ENCODE results near the gene CCDC127. TPM values are rescaled to one million over a fixed set of nuclear protein-coding genes. Genes with fewer than 3 reads are reported as not detected.

The CCDC127 gene
- total RNA-seq, 1 donor from 2014 or later: 8.8 TPM

GRCh38 chr5:187042-187431 is 30.9 kb downstream of the CCDC127 start:
- Histone ChIP-seq H3K27ac (ENCODE audit: low read depth, low read length) (no peak overlapping the region), H3K27me3 (ENCODE audit: insufficient read depth, low read length) (peaks cover 3% of the 10 kb centered on the region), H3K9me3 (ENCODE audit: insufficient read depth, low read depth, low read length) (no peaks in the 10 kb centered on the region), H3K9ac (ENCODE audit: low read length) (no peak overlapping the region), H3K4me3 (ENCODE audit: insufficient read depth, low read depth, low read length) (no peak overlapping the region), H3K79me2 (ENCODE audit: insufficient read depth, low read length) (no peaks in the 10 kb centered on the region), H2AFZ (ENCODE audit: low read depth, low read length) (no peak overlapping the region), H4K20me1 (ENCODE audit: insufficient read depth, low read length) (peaks cover 3% of the 10 kb centered on the region), H3K4me1 (ENCODE audit: insufficient read depth, low read length) (peaks cover 11% of the 10 kb centered on the region), H3K4me2 (ENCODE audit: low read length) (no peak overlapping the region), H3K36me3 (ENCODE audit: insufficient read depth, low read length) (peaks cover 3% of the 10 kb centered on the region)
- FAIRE-seq (no peak), DNase-seq (ENCODE audit: low read depth) (no peak)
- Mint-ChIP-seq H3K36me3 (ENCODE audit: low read depth, unreplicated experiment) (peaks cover 5% of the 10 kb centered on the region), H3K4me1 (ENCODE audit: low read depth, unreplicated experiment) (peaks cover 2% of the 10 kb centered on the region), H3K27ac (ENCODE audit: unreplicated experiment) (no peak overlapping the region), H3K4me3 (ENCODE audit: unreplicated experiment) (no peak overlapping the region), H3K27me3 (ENCODE audit: low read depth, unreplicated experiment) (peaks cover 18% of the 10 kb centered on the region), H3K9me3 (ENCODE audit: unreplicated experiment) (no peaks in the 10 kb centered on the region)
- TF ChIP-seq, protein P1, sequence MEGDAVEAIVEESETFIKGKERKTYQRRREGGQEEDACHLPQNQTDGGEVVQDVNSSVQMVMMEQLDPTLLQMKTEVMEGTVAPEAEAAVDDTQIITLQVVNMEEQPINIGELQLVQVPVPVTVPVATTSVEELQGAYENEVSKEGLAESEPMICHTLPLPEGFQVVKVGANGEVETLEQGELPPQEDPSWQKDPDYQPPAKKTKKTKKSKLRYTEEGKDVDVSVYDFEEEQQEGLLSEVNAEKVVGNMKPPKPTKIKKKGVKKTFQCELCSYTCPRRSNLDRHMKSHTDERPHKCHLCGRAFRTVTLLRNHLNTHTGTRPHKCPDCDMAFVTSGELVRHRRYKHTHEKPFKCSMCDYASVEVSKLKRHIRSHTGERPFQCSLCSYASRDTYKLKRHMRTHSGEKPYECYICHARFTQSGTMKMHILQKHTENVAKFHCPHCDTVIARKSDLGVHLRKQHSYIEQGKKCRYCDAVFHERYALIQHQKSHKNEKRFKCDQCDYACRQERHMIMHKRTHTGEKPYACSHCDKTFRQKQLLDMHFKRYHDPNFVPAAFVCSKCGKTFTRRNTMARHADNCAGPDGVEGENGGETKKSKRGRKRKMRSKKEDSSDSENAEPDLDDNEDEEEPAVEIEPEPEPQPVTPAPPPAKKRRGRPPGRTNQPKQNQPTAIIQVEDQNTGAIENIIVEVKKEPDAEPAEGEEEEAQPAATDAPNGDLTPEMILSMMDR (IDR thresholded peaks at IDR 0.05; ENCODE audit: insufficient read depth, low read depth, low read length): no peak
- no peak for TF ChIP-seq EZH2 (IDR thresholded peaks at IDR 0.05; ENCODE audit: insufficient read depth, low read length)

- Mint-ChIP-seq H3K4me3 (ENCODE audit: unreplicated experiment) (no peak overlapping the region), H3K4me1 (ENCODE audit: low read depth, unreplicated experiment) (peaks cover 2% of the 10 kb centered on the region), H3K27ac (ENCODE audit: unreplicated experiment) (no peak overlapping the region), H3K36me3 (ENCODE audit: low read depth, unreplicated experiment) (peaks cover 5% of the 10 kb centered on the region), H3K27me3 (ENCODE audit: low read depth, unreplicated experiment) (peaks cover 18% of the 10 kb centered on the region), H3K9me3 (ENCODE audit: unreplicated experiment) (no peaks in the 10 kb centered on the region)
- Histone ChIP-seq H2AFZ (ENCODE audit: low read depth, low read length) (no peak overlapping the region), H3K4me2 (ENCODE audit: low read length) (no peak overlapping the region), H3K36me3 (ENCODE audit: insufficient read depth, low read length) (peaks cover 3% of the 10 kb centered on the region), H3K79me2 (ENCODE audit: insufficient read depth, low read length) (no peaks in the 10 kb centered on the region), H3K9ac (ENCODE audit: low read length) (no peak overlapping the region), H3K9me3 (ENCODE audit: insufficient read depth, low read depth, low read length) (no peaks in the 10 kb centered on the region), H3K4me3 (ENCODE audit: insufficient read depth, low read depth, low read length) (no peak overlapping the region), H3K4me1 (ENCODE audit: insufficient read depth, low read length) (peaks cover 8% of the 10 kb centered on the region), H3K27ac (ENCODE audit: low read depth, low read length) (no peak overlapping the region), H3K27me3 (ENCODE audit: insufficient read depth, low read length) (peaks cover 2% of the 10 kb centered on the region), H4K20me1 (ENCODE audit: insufficient read depth, low read length) (peaks cover 3% of the 10 kb centered on the region)
- no peak for TF ChIP-seq EZH2 (IDR thresholded peaks at IDR 0.05; ENCODE audit: insufficient read depth, low read length)
- TF ChIP-seq, protein P1 (IDR thresholded peaks at IDR 0.05; ENCODE audit: insufficient read depth, low read depth, low read length): no peak
- no peak for DNase-seq (ENCODE audit: low read depth)
- no peak for FAIRE-seq
Measured at GRCh38 chr5:186091-187041, 31.6 kb downstream of the CCDC127 start.
